Measurements from ENCODE around the gene EGFLAM. TPM values are rescaled to one million over a fixed set of nuclear protein-coding genes. Genes with fewer than 3 reads are reported as not detected.

EGFLAM gene
- total and polyA plus RNA-seq, 2 donors (not counting 3 experiments of a cell fraction or from before 2014, with no cell fraction given), result 1.2 to 2.7 TPM

GRCh38 chr5:38299585-38299984 is 41.2 kb downstream of the EGFLAM start:
- H3K9me1 ChIP-seq (replicated peaks; ENCODE audit: control insufficient read depth, extremely low read depth, insufficient read depth, low read length), result no peaks in the 10 kb centered on the region
- TF ChIP-seq, protein P1, sequence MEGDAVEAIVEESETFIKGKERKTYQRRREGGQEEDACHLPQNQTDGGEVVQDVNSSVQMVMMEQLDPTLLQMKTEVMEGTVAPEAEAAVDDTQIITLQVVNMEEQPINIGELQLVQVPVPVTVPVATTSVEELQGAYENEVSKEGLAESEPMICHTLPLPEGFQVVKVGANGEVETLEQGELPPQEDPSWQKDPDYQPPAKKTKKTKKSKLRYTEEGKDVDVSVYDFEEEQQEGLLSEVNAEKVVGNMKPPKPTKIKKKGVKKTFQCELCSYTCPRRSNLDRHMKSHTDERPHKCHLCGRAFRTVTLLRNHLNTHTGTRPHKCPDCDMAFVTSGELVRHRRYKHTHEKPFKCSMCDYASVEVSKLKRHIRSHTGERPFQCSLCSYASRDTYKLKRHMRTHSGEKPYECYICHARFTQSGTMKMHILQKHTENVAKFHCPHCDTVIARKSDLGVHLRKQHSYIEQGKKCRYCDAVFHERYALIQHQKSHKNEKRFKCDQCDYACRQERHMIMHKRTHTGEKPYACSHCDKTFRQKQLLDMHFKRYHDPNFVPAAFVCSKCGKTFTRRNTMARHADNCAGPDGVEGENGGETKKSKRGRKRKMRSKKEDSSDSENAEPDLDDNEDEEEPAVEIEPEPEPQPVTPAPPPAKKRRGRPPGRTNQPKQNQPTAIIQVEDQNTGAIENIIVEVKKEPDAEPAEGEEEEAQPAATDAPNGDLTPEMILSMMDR (IDR thresholded peaks at IDR 0.05; ENCODE audit: extremely low read depth in 1 of 2, insufficient read depth in 1 of 2, low read depth in 1 of 2, low read length in 2 of 2), result no peak
- no peak for TF ChIP-seq POLR2A (IDR thresholded peaks at IDR 0.05; ENCODE audit: low read depth, low read length)
- no peak for TF ChIP-seq JUN (IDR thresholded peaks at IDR 0.05; ENCODE audit: borderline replicate concordance, insufficient read depth, insufficient read length, low read depth)
- no peak for TF ChIP-seq GATA2 (IDR thresholded peaks at IDR 0.05; ENCODE audit: insufficient read depth, insufficient read length, low read depth, low read length)
- TF ChIP-seq EZH2 (IDR thresholded peaks at IDR 0.05; ENCODE audit: borderline replicate concordance, low read depth, low read length, severe bottlenecking), result no peak
- TF ChIP-seq POLR2AphosphoS5 (IDR thresholded peaks at IDR 0.05; ENCODE audit: insufficient read depth, low read depth, low read length), result no peak
- TF ChIP-seq MAX (IDR thresholded peaks at IDR 0.05; ENCODE audit: insufficient read depth, insufficient read length), result no peak
- no peak for TF ChIP-seq MYC (IDR thresholded peaks at IDR 0.05; ENCODE audit: low read depth, low read length)
- no peak for TF ChIP-seq FOS (IDR thresholded peaks at IDR 0.05; ENCODE audit: borderline replicate concordance, insufficient read depth, low read length)
- no peaks in the 10 kb centered on the region for H4K20me1 ChIP-seq (replicated peaks; ENCODE audit: control insufficient read depth, extremely low read depth, insufficient read depth, low read length)
- H2AFZ ChIP-seq (ENCODE audit: low read depth, low read length), result no peak overlapping the region
- H3K36me3 ChIP-seq (ENCODE audit: control insufficient read depth in 2 of 2, extremely low read depth in 1 of 2, insufficient read depth in 2 of 2, low read length in 2 of 2), result no peaks in the 10 kb centered on the region
- H3K79me2 ChIP-seq (ENCODE audit: control insufficient read depth, insufficient read depth, low read length), result no peaks in the 10 kb centered on the region
- H3K4me2 ChIP-seq (ENCODE audit: insufficient read depth, low read length), result no peak overlapping the region
- no peak for FAIRE-seq
- no peak for DNase-seq (ENCODE audit: low read depth, low spot score)
- intact Hi-C loops (cut with micrococcal nuclease) (no loop called here), dilution Hi-C loops (cut with MboI; ENCODE audit: extremely low pct_ligation_motif_present, low sequenced_read_pairs) (no loop called here)
- H3K9me3 ChIP-seq (replicated peaks; ENCODE audit: control insufficient read depth, insufficient read depth, low read length), result no peaks in the 10 kb centered on the region
- ChIA-PET CTCF (no interaction called here), POLR2A (no interaction called here)
- BruUV-seq (replicated peaks), result no TSS peak
- H3K9ac ChIP-seq (replicated peaks; ENCODE audit: extremely low read depth, insufficient read depth, low read length), result no peak overlapping the region
- H3K4me3 ChIP-seq (replicated peaks in 1 of 3; ENCODE audit: insufficient read depth in 1 of 3, low read depth in 1 of 3, low read length in 3 of 3), result no peak overlapping the region
- peaks cover 5% of the 10 kb centered on the region in 2 experiments for H3K27me3 ChIP-seq (ENCODE audit: control insufficient read depth in 2 of 2, insufficient read depth in 2 of 2, low read length in 2 of 2)
- H3K27ac ChIP-seq (ENCODE audit: insufficient read depth, low read depth, low read length), result no peak overlapping the region
- no peaks in the 10 kb centered on the region for H3K4me1 ChIP-seq (ENCODE audit: control insufficient read depth, extremely low read depth, insufficient read depth, low read length)
